ENCODE results near the gene MAP4K3. TPM values are rescaled to one million over a fixed set of nuclear protein-coding genes. Genes with fewer than 3 reads are reported as not detected.
"Not testable (repeated sequence)": the region's sequence is repeated elsewhere in the genome, so short reads cannot be mapped to it uniquely, and the experiment has no call there.

Gene MAP4K3
- total RNA-seq, 2 experiments from 2014 or later = 6.4 to 6.7 TPM

GRCh38 chr2:39283561-39283960 is 153.5 kb downstream of the MAP4K3 start:
- Mint-ChIP-seq H3K4me3 (no peak overlapping the region), H3K36me3 (peaks cover 1% of the 10 kb centered on the region), H3K27ac (no peak overlapping the region), H3K9me3 (no peaks in the 10 kb centered on the region), H3K27me3 (no peaks in the 10 kb centered on the region), H3K4me1 (no peaks in the 10 kb centered on the region)
- no peak for DNase-seq

GRCh38 chr2:39281391-39281790 is 155.7 kb downstream of the MAP4K3 start:
- Mint-ChIP-seq H3K27ac (no peak overlapping the region), H3K27me3 (no peaks in the 10 kb centered on the region), H3K36me3 (peaks cover 11% of the 10 kb centered on the region), H3K9me3 (no peaks in the 10 kb centered on the region), H3K4me1 (no peaks in the 10 kb centered on the region), H3K4me3 (no peak overlapping the region)
- no peak for DNase-seq

- no peaks in the 10 kb centered on the region for H3K9me3 Mint-ChIP-seq
- no peak overlapping the region for H3K4me3 Mint-ChIP-seq
- no peaks in the 10 kb centered on the region for H3K27me3 Mint-ChIP-seq
- no peaks in the 10 kb centered on the region for H3K4me1 Mint-ChIP-seq
- H3K36me3 Mint-ChIP-seq = peaks cover 18% of the 10 kb centered on the region
- no peak overlapping the region for H3K27ac Mint-ChIP-seq
- no peak for DNase-seq
Measured at GRCh38 chr2:39275016-39275415, 162.1 kb downstream of the MAP4K3 start.

- Mint-ChIP-seq H3K27me3 (no peaks in the 10 kb centered on the region), H3K36me3 (peaks cover 6% of the 10 kb centered on the region), H3K9me3 (no peaks in the 10 kb centered on the region), H3K4me1 (peaks cover 15% of the 10 kb centered on the region), H3K27ac (no peak overlapping the region), H3K4me3 (no peak overlapping the region)
- no peak for DNase-seq
Measured at GRCh38 chr2:39269941-39270340, 167.1 kb downstream of the MAP4K3 start.

GRCh38 chr2:39266916-39267434 is 170.1 kb downstream of the MAP4K3 start:
- Mint-ChIP-seq H3K9me3 (no peaks in the 10 kb centered on the region), H3K4me1 (peaks cover 27% of the 10 kb centered on the region), H3K27ac (no peak overlapping the region), H3K4me3 (no peak overlapping the region), H3K27me3 (no peaks in the 10 kb centered on the region), H3K36me3 (peaks cover 10% of the 10 kb centered on the region)
- no peak for DNase-seq

- H3K9me3 Mint-ChIP-seq = no peaks in the 10 kb centered on the region
- H3K27me3 Mint-ChIP-seq = no peaks in the 10 kb centered on the region
- H3K4me3 Mint-ChIP-seq = no peak overlapping the region
- peak overlapping the region; percentile 36 for H3K27ac Mint-ChIP-seq
- DNase-seq = peak; percentile 3
- H3K4me1 Mint-ChIP-seq = peaks cover 27% of the 10 kb centered on the region
- peaks cover 10% of the 10 kb centered on the region for H3K36me3 Mint-ChIP-seq
Measured at GRCh38 chr2:39266139-39266805, 170.8 kb downstream of the MAP4K3 start.

- H3K4me1 Mint-ChIP-seq = peaks cover 27% of the 10 kb centered on the region
- H3K9me3 Mint-ChIP-seq = no peaks in the 10 kb centered on the region
- H3K36me3 Mint-ChIP-seq = peaks cover 10% of the 10 kb centered on the region
- DNase-seq = no peak
- no peak overlapping the region for H3K4me3 Mint-ChIP-seq
- H3K27me3 Mint-ChIP-seq = no peaks in the 10 kb centered on the region
- H3K27ac Mint-ChIP-seq = peak overlapping the region; percentile 81
Measured at GRCh38 chr2:39265315-39265714, 171.8 kb downstream of the MAP4K3 start.

GRCh38 chr2:39264733-39265132 is 172.4 kb downstream of the MAP4K3 start:
- Mint-ChIP-seq H3K36me3 (peaks cover 10% of the 10 kb centered on the region), H3K4me3 (no peak overlapping the region), H3K4me1 (peaks cover 27% of the 10 kb centered on the region), H3K9me3 (no peaks in the 10 kb centered on the region), H3K27ac (peak overlapping the region; percentile 81), H3K27me3 (no peaks in the 10 kb centered on the region)
- DNase-seq = no peak

GRCh38 chr2:39260087-39260486 is 177.0 kb downstream of the MAP4K3 start:
- Mint-ChIP-seq H3K9me3 (no peaks in the 10 kb centered on the region), H3K27me3 (no peaks in the 10 kb centered on the region), H3K27ac (no peak overlapping the region), H3K4me3 (no peak overlapping the region), H3K36me3 (peaks cover 15% of the 10 kb centered on the region), H3K4me1 (peaks cover 14% of the 10 kb centered on the region)
- DNase-seq = no peak

GRCh38 chr2:39256040-39256439 is 181.0 kb downstream of the MAP4K3 start:
- Mint-ChIP-seq H3K4me3 (no peak overlapping the region), H3K36me3 (peaks cover 20% of the 10 kb centered on the region), H3K4me1 (no peaks in the 10 kb centered on the region), H3K27ac (no peak overlapping the region), H3K9me3 (peaks cover 3% of the 10 kb centered on the region), H3K27me3 (no peaks in the 10 kb centered on the region)
- DNase-seq = no peak

GRCh38 chr2:39252888-39253518 is 184.1 kb downstream of the MAP4K3 start:
- Mint-ChIP-seq H3K27me3 (no peaks in the 10 kb centered on the region), H3K9me3 (peaks cover 3% of the 10 kb centered on the region), H3K36me3 (peaks cover 26% of the 10 kb centered on the region), H3K4me3 (no peak overlapping the region), H3K4me1 (peaks cover 5% of the 10 kb centered on the region), H3K27ac (no peak overlapping the region)
- no peak for DNase-seq

- Mint-ChIP-seq H3K27ac (no peak overlapping the region), H3K36me3 (peaks cover 15% of the 10 kb centered on the region), H3K4me3 (no peak overlapping the region)
Measured at GRCh38 chr2:39247512-39248043, 189.5 kb downstream of the MAP4K3 start.

GRCh38 chr2:39246382-39246980 is 190.6 kb downstream of the MAP4K3 start:
- Mint-ChIP-seq H3K9me3 (peaks cover 5% of the 10 kb centered on the region), H3K27me3 (no peaks in the 10 kb centered on the region), H3K36me3 (peaks cover 13% of the 10 kb centered on the region), H3K4me1 (peaks cover 17% of the 10 kb centered on the region), H3K27ac (no peak overlapping the region), H3K4me3 (no peak overlapping the region)
- DNase-seq = no peak

More at GRCh38 chr2:39247512-39248043, 189.5 kb downstream of the MAP4K3 start:
- DNase-seq = no peak
- Mint-ChIP-seq H3K9me3 (peaks cover 5% of the 10 kb centered on the region), H3K4me1 (peaks cover 17% of the 10 kb centered on the region), H3K27me3 (no peaks in the 10 kb centered on the region)

- Mint-ChIP-seq H3K27ac (peak overlapping the region; percentile 73), H3K4me1 (peaks cover 17% of the 10 kb centered on the region), H3K4me3 (peak overlapping the region; percentile 71)
- not testable (repeated sequence) for H3K9me3 Mint-ChIP-seq, H3K36me3 Mint-ChIP-seq, H3K27me3 Mint-ChIP-seq
- peak; percentile 47 for DNase-seq
Measured at GRCh38 chr2:39244963-39245625, 192.0 kb downstream of the MAP4K3 start.
